Hepatocyte (in vitro differentiated cells): ENCODE data around the gene EHD3.

Experiments used
- CTCF ChIP-seq: fragments of 200-600 bp; sonication (generic); IDR thresholded peaks from 2 replicates; pipeline ENCODE4 v1.5.1; 2016; ENCODE audit warnings: antibody characterized with exemption, mild to moderate bottlenecking; ENCODE audit not compliant: poor library complexity
- EZH2 ChIP-seq: fragments of 200-600 bp; sonication (generic); IDR thresholded peaks from 2 replicates; pipeline ENCODE4 v1.6.1; 2016; ENCODE audit warnings: antibody characterized with exemption, mild to moderate bottlenecking, borderline replicate concordance
- EZH2phosphoT487 ChIP-seq: fragments of 200-600 bp; sonication (generic); IDR thresholded peaks from one replicate; pipeline ENCODE4 v1.6.1; 2018; ENCODE audit warnings: antibody characterized with exemption, mild to moderate bottlenecking, low read depth, moderate library complexity; ENCODE audit not compliant: unreplicated experiment, severe bottlenecking

- TF ChIP-seq CTCF = no peak
- TF ChIP-seq EZH2 = no peak
- TF ChIP-seq EZH2phosphoT487 = no peak
Measured at GRCh38 chr2:31287654-31288053, 53.7 kb downstream of the EHD3 start.
